ENCODE measurements around the gene CDC45.
A peak's percentile ranks its signal among the peaks of the same experiment; 100 is the strongest.

The CDC45 gene

GRCh38 chr22:19467912-19468311 lies 11.8 kb upstream of the CDC45 start:
- DNase-seq (ENCODE audit: extremely low read depth in 1 of 2, low read depth in 1 of 2), result no peak

- no peak for DNase-seq (ENCODE audit: extremely low read depth in 1 of 2, low read depth in 1 of 2)
These were observed 10.3 kb upstream of the CDC45 start for GRCh38 chr22:19469421-19469820.

DNA sequence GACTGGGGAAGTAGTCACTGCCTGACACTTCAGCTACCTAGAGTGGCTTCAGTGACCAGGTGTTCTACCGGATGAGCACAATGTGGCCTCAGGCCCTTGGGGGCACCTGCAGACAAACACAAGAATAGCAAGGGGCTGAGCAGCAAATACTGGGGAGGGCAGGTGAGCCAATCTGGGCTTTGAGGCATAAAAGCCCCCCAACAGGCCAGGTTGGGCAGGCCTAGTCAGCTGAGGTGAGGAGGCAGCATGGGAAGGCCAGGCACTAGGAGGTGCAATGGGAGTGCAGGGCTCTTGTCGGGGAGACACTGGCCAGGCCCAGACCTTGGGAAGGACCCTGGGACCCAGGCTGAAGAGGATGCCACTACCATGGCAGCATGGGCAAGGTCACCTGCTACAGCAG lies 9.7 kb upstream of the CDC45 start:
- DNase-seq (ENCODE audit: extremely low read depth in 1 of 2, low read depth in 1 of 2), result no peak

DNA sequence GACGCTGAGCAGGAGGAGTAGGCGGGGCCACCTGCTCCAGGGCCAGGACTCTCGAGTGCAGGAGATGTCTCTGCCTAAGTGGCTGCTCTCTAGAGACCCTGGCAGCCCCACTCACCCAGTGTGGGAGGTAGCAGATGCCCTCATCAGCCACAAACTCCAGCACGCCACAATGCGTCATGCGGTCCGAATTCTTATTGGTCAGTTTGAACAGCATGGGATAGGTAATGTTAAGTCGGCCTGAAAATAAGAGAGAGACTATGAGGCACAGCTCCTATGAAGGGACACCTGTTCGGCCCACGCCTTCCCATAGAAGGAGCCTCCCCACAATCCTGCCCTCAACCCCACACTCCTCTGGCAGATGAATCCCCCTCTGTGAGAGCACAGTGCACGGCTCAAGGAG lies 8.1 kb upstream of the CDC45 start:
- DNase-seq (ENCODE audit: extremely low read depth in 1 of 2, low read depth in 1 of 2), result no peak

- no peak for DNase-seq (ENCODE audit: extremely low read depth in 1 of 2, low read depth in 1 of 2)
These were observed 7.5 kb upstream of the CDC45 start for GRCh38 chr22:19472233-19472632.

DNA sequence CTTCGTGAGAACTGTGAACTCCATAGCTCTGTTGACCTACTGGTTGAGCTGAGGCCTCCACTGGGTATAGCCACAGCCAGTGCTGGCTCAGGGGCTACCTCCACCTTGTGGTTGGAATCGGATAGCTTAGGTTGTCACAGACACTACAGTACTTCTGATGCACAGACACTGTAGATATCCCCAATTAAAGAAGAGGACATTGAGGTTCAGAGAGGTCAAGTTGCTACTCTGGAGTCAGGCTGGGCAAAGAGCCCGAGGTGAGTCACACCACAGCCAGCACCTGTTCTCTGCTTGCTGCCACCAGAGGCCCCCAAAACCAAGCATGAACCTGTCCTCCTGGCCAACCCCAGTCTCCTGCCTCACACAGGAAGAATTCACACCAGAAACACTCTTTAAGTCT lies 6.1 kb upstream of the CDC45 start:
- DNase-seq (ENCODE audit: extremely low read depth in 1 of 2, low read depth in 1 of 2), result no peak

GRCh38 chr22:19476023-19476422 lies 3.7 kb upstream of the CDC45 start:
- DNase-seq (ENCODE audit: extremely low read depth in 1 of 2, low read depth in 1 of 2), result no peak

GRCh38 chr22:19477321-19478044 lies 2.2 kb upstream of the CDC45 start:
- no peak for DNase-seq (ENCODE audit: extremely low read depth in 1 of 2, low read depth in 1 of 2)

- no peak for DNase-seq (ENCODE audit: extremely low read depth in 1 of 2, low read depth in 1 of 2)
These were observed 1.4 kb upstream of the CDC45 start for GRCh38 chr22:19478045-19478900.

DNA sequence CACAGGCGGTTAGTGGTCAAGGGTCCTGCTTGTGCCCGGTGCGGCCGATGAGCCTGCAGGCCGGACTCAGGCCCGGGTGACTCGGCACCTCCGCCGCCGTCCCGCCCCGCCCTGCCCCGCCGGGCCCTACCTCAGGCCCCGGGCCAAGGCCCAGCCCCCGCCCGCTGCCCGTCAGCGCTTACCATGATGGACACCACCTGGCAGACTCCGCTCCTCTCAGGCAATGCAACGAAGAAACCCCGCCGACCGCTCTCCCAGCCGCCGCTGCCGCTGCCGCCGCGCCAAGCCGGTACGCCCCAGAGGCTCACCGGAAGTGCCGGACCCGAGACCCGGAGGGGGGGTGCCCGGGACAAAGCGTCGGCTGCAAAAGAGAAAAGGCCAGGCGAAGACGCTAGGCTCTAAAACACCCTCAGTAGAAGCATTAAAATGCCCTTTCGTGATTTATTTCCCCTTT lies 792 bp upstream of the CDC45 start, which contains the start of gene UFD1:
Gene UFD1, minus strand, starts transcription at position 293 of the 454 bp plus-strand sequence. Its CDS starts 108 bp downstream, at position 185.
- DNase-seq (ENCODE audit: extremely low read depth in 1 of 2, low read depth in 1 of 2), result peak; percentile 35 to 71

- DNase-seq (ENCODE audit: extremely low read depth in 1 of 2, low read depth in 1 of 2), result no peak
These were observed 451 bp downstream of the CDC45 start for GRCh38 chr22:19480173-19480568.

DNA sequence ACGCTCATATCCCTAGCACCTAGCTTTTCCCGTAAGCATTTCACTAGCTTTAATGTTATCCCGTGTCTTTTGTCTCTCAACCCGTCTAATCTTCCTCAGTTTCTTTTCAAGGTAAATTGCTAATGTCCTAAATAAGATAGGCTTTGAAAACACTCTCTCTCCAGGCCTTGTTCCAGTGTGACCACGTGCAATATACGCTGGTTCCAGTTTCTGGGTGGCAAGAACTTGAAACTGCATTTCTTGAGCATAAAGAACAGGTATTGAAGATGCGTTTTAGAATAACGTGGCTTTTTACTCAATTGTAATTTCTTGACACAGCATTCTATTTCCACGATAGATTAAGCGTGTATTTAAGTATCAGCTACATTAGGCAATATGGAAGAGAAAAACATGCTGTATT lies 1.1 kb downstream of the CDC45 start:
- DNase-seq (ENCODE audit: extremely low read depth in 1 of 2, low read depth in 1 of 2), result no peak

- no peak for DNase-seq (ENCODE audit: extremely low read depth in 1 of 2, low read depth in 1 of 2)
These were observed 2.6 kb downstream of the CDC45 start for GRCh38 chr22:19482297-19482696.

GRCh38 chr22:19483481-19484244 lies 3.9 kb downstream of the CDC45 start:
- no peak for DNase-seq (ENCODE audit: extremely low read depth in 1 of 2, low read depth in 1 of 2)

DNA sequence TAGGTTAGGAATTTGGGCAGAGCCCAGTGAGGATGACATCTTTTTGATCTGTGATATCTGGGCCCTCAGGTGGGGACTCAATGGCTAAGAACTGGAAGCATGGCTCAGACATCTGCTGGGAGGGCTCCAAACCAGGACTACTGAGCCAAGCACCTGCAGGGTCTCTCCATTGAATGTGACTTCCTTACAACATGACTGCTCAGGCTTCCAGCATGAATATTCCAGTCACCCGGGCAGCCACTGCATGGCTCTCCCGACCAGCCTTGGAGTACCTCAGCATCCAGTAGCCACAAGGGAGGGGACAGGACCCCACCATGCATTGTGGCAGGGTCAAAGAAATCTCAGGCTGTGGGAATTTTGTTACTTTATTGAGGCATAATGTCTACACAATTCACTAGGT lies 8.6 kb downstream of the CDC45 start:
- DNase-seq (ENCODE audit: extremely low read depth in 1 of 2, low read depth in 1 of 2), result no peak

DNA sequence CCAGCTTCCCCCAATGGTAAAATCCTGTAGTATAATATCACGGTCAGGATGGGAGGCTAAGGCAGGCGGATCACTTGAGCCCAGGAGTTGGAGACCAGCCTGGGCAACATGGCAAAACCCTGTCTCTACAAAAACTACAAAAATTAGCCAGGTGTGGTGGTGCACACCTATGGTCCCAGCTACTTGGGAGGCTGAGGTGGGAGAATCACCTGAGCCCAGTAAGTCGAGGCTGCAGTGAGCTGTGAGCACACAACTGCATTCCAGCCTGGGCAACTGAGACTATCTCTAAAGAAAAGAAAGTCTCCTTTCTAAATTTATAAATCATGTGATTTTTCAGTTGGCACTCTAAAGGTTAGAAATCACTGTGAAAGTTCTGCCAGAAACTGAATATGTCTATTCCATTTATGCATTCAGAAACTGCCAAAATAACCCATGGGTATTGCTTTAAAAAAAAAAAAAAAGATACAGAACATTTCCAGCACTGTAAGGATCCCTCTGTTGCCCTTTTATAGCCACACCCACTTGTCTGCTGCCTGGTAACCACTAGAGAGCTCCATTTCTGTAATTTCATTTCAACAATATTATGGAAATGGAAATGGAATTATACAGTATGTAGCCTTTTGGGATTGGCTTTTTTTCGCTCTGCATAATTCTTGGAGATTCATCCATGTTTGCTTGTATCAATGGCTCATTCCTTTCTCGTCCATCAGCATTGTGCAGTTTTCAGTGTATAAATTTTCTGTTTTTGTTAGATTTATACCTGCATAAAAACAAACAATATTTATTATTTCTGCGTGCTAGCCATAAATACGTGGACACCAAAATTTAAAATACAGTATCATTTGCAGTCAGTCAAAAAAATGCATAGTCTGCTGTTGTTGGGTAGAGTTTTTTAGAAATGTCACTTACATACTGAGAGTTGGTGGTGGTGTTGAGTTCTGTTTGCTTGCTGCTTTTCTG lies 9.4 kb downstream of the CDC45 start:
- no peak for DNase-seq (ENCODE audit: extremely low read depth in 1 of 2, low read depth in 1 of 2)

DNA sequence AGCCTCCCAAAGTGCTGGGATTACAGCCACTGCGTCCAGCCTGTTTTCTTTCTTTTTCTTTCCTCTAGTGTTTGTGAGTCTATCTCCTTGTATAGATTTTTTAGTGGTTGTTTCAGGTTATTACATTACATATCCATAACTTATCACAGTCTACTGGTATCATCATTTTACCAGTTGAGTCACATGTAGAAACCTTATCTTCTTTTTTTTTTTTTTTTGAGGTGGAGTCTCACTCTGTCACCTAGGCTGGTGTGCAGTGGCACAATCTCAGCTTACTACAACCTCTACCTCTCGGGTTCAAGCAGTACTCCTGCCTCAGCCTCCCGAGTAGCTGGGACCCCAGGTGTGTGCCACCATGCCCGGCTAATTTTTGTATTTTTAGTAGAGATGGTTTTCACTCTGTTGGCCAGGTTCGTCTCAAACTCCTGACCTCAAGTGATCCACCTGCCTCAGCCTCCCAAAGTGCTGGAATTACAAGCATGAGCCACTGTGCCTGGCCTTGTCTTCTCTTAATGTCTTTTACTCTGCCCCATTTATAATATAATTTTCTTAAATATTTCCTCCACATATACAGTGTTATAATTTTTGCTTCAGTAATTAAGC lies 11.0 kb downstream of the CDC45 start:
- DNase-seq (ENCODE audit: extremely low read depth in 1 of 2, low read depth in 1 of 2), result no peak

GRCh38 chr22:19492504-19493174 lies 12.9 kb downstream of the CDC45 start:
- DNase-seq (ENCODE audit: extremely low read depth in 1 of 2, low read depth in 1 of 2), result no peak

- DNase-seq (ENCODE audit: extremely low read depth in 1 of 2, low read depth in 1 of 2), result no peak
These were observed 14.4 kb downstream of the CDC45 start for GRCh38 chr22:19494001-19494560.

Measured in activated CD8-positive, alpha-beta memory T cell treated with anti-CD3 and anti-CD28 coated beads for 1 hour (primary cell).